ENCODE results near the gene TMEM63A. TPM values are rescaled to one million over a fixed set of nuclear protein-coding genes. Genes with fewer than 3 reads are reported as not detected.
A peak's percentile ranks its signal among the peaks of the same experiment; 100 is the strongest.

TMEM63A gene
- total and polyA plus RNA-seq, 2 of the 13 experiments (the other 11 are each of a cell fraction or from before 2014, with no cell fraction given): 23.9 to 53.3 TPM

DNA sequence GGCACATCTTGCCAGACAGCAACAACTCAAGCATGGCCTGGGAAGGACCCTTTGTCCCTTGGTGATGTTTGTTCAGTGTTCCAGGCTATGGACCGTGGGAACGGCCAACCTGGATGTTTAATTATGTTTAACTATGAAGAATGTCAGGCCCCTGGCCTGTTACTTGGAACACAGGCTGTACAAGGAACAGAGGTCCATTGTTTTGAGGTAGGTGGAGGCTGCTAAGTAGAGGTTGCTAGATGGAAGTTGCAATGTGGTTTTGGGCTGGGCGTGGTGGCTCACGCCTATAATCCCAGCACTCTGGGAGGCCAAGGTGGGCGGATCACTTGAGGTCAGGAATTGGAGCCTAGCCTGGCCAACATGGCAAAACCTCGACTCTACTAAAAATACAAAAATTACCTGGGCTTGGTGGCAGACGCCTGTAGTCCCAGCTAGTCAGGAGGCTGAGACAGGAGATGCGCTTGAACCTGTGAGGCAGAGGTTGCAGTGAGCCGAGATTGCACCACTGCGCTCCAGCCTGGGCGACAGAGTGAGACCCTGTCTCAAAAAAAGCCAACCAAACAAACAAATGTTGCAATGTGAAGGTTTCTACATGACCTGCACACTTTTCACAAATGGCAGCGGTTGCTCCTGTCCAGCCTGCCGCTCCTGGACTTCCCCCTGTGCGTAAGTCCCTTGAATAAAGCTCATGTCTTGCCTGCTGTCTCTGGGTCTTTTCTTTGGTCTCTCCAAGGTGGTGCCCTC lies 9.2 kb upstream of the TMEM63A start (continued):
- TF ChIP-seq, protein P1, sequence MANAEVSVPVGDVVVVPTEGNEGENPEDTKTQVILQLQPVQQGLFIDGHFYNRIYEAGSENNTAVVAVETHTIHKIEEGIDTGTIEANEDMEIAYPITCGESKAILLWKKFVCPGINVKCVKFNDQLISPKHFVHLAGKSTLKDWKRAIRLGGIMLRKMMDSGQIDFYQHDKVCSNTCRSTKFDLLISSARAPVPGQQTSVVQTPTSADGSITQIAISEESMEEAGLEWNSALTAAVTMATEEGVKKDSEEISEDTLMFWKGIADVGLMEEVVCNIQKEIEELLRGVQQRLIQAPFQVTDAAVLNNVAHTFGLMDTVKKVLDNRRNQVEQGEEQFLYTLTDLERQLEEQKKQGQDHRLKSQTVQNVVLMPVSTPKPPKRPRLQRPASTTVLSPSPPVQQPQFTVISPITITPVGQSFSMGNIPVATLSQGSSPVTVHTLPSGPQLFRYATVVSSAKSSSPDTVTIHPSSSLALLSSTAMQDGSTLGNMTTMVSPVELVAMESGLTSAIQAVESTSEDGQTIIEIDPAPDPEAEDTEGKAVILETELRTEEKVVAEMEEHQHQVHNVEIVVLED (CRISPR knock-in tag; IDR thresholded peaks at IDR 0.05; ENCODE audit: borderline replicate concordance): 0 out of 2 replicates have a peak, but pooled peaks have one; percentile 28
- TF ChIP-seq MATR3 (CRISPR knock-in tag; IDR thresholded peaks at IDR 0.05) (no peak), SMC3 (IDR thresholded peaks at IDR 0.05; ENCODE audit: low read length) (no peak), REL (CRISPR knock-in tag; conservative IDR thresholded peaks at IDR 0.05) (no peak), ZNF17 (CRISPR knock-in tag; IDR thresholded peaks at IDR 0.05) (no peak), ZFP36 (IDR thresholded peaks at IDR 0.05; ENCODE audit: borderline replicate concordance, low read depth, low read length, partially characterized antibody) (no peak), NCOA2 (CRISPR knock-in tag; IDR thresholded peaks at IDR 0.05) (no peak), ZBTB49 (CRISPR knock-in tag; IDR thresholded peaks at IDR 0.05; ENCODE audit: borderline replicate concordance) (no peak), ZNF567 (CRISPR knock-in tag; IDR thresholded peaks at IDR 0.05; ENCODE audit: borderline replicate concordance) (no peak), ZNF775 (CRISPR knock-in tag; IDR thresholded peaks at IDR 0.05; ENCODE audit: borderline replicate concordance) (no peak), SRSF9 (IDR thresholded peaks at IDR 0.05; ENCODE audit: borderline replicate concordance, insufficient read depth, low read depth, low read length, poor library complexity, severe bottlenecking) (no peak), HMGA1 (CRISPR knock-in tag; conservative IDR thresholded peaks at IDR 0.05) (no peak), ZIK1 (CRISPR knock-in tag; IDR thresholded peaks at IDR 0.05; ENCODE audit: borderline replicate concordance, low read depth) (no peak), ZNF329 (CRISPR knock-in tag; IDR thresholded peaks at IDR 0.05; ENCODE audit: low read depth) (no peak), TBP (CRISPR knock-in tag; IDR thresholded peaks at IDR 0.05) (no peak), RORA (CRISPR knock-in tag; IDR thresholded peaks at IDR 0.05) (no peak), CEBPB (IDR thresholded peaks at IDR 0.05; ENCODE audit: borderline replicate concordance, low read depth, low read length) (peak; percentile 71; the same call in 1 of the 2 replicates), YEATS2 (CRISPR knock-in tag; IDR thresholded peaks at IDR 0.05; ENCODE audit: borderline replicate concordance) (no peak), MIER3 (CRISPR knock-in tag; IDR thresholded peaks at IDR 0.05; ENCODE audit: borderline replicate concordance) (no peak), KLF12 (CRISPR knock-in tag; IDR thresholded peaks at IDR 0.05; ENCODE audit: borderline replicate concordance) (no peak), FOXK1 (CRISPR knock-in tag; IDR thresholded peaks at IDR 0.05; ENCODE audit: borderline replicate concordance, low read depth) (no peak), BCL6 (CRISPR knock-in tag; IDR thresholded peaks at IDR 0.05) (no peak), CENPX (CRISPR knock-in tag; IDR thresholded peaks at IDR 0.05) (no peak)
- TF ChIP-seq, protein P2, sequence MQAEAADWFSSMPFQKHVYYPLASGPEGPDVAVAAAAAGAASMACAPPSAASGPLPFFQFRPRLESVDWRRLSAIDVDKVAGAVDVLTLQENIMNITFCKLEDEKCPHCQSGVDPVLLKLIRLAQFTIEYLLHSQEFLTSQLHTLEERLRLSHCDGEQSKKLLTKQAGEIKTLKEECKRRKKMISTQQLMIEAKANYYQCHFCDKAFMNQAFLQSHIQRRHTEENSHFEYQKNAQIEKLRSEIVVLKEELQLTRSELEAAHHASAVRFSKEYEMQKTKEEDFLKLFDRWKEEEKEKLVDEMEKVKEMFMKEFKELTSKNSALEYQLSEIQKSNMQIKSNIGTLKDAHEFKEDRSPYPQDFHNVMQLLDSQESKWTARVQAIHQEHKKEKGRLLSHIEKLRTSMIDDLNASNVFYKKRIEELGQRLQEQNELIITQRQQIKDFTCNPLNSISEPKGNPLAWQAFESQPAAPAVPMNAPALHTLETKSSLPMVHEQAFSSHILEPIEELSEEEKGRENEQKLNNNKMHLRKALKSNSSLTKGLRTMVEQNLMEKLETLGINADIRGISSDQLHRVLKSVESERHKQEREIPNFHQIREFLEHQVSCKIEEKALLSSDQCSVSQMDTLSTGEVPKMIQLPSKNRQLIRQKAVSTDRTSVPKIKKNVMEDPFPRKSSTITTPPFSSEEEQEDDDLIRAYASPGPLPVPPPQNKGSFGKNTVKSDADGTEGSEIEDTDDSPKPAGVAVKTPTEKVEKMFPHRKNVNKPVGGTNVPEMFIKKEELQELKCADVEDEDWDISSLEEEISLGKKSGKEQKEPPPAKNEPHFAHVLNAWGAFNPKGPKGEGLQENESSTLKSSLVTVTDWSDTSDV (CRISPR knock-in tag; IDR thresholded peaks at IDR 0.05): no peak

All from HepG2 (cell line).